ENCODE results near the gene FANCF. TPM values are rescaled to one million over a fixed set of nuclear protein-coding genes. Genes with fewer than 3 reads are reported as not detected.
A peak's percentile ranks its signal among the peaks of the same experiment; 100 is the strongest.
"Not testable (repeated sequence)": the region's sequence is repeated elsewhere in the genome, so short reads cannot be mapped to it uniquely, and the experiment has no call there.

The FANCF gene
- total RNA-seq: 10 to 100 TPM in 1 of 2 donors, 1 to 10 TPM in 1; 7.3 to 10.9 TPM

DNA sequence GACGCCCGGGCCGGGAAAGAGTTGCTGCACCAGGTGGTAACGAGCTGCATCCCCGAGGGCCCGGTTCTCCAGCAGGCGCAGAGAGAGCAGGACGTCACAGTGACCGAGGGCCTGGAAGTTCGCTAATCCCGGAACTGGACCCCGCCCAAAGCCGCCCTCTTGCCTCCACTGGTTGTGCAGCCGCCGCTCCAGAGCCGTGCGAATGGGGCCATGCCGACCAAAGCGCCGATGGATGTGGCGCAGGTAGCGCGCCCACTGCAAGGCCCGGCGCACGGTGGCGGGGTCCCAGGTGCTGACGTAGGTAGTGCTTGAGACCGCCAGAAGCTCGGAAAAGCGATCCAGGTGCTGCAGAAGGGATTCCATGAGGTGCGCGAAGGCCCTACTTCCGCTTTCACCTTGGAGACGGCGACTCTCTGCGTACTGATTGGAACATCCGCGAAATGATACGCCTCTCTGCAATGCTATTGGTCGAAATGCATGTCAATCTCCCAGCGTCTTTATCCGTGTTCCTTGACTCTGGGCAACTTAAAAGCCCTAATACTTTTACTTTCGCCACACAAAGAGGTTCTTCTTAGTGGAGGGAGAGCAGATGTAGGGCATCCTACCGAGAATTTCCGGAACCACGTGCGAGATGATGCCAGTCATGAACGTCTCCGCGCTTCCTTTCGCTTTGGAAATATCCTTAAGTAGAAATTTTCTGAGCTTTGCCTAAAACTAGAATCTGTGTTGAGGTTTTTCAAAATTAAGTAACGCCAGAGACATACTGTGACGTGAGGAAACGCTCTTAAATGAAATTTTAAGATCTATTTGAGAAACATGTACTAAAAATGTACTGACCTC is at the start of gene FANCF:
TSS of gene FANCF (minus strand) at position 376 of the 840 bp plus-strand sequence. CDS start at position 363, 13 bp downstream.
- peaks cover 27% of the 10 kb centered on the region for H3K36me3 Mint-ChIP-seq (ENCODE audit: low read depth)
- no peaks in the 10 kb centered on the region for H3K27me3 Mint-ChIP-seq
- H3K9me3 Mint-ChIP-seq: no peaks in the 10 kb centered on the region
- peaks cover 12% of the 10 kb centered on the region for H3K4me1 Mint-ChIP-seq
- peak within 1 kb of the TSS; percentile 96 for H3K27ac Mint-ChIP-seq
- peak; percentile 97 for ATAC-seq (replicated peaks)
- H3K4me3 Mint-ChIP-seq: peak within 1 kb of the TSS; percentile 96

- no peak for ATAC-seq (replicated peaks)
- no peak overlapping the region for H3K27ac Mint-ChIP-seq
- H3K4me3 Mint-ChIP-seq: no peak overlapping the region
- no peaks in the 10 kb centered on the region for H3K9me3 Mint-ChIP-seq
- peaks cover 31% of the 10 kb centered on the region for H3K27me3 Mint-ChIP-seq
- H3K36me3 Mint-ChIP-seq (ENCODE audit: low read depth): no peaks in the 10 kb centered on the region
- no peaks in the 10 kb centered on the region for H3K4me1 Mint-ChIP-seq
These were observed 49.1 kb upstream of the FANCF start for GRCh38 chr11:22674470-22675439.

DNA sequence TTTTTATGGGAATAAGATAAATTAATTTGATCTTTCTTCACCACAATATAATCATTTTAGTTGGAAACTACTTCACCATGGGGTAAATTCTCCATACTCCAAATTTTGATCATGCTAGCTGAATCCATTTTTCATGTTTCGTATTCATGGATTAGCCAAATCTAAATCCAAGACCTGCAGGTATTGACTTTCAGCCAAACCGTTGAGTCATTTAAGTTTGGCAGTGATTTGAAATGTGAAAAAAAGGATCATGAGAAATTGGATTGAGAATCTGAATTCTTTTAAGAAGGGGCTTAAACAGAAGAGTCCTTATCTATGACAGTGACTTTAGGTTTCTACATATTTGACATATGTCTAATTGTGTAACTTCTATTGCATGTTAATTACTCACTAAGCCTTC is 46.1 kb upstream of the FANCF start:
- no peaks in the 10 kb centered on the region for H3K36me3 Mint-ChIP-seq (ENCODE audit: low read depth)
- no peaks in the 10 kb centered on the region for H3K9me3 Mint-ChIP-seq
- peaks cover 37% of the 10 kb centered on the region for H3K27me3 Mint-ChIP-seq
- no peak overlapping the region for H3K27ac Mint-ChIP-seq
- no peak for ATAC-seq (replicated peaks)
- no peaks in the 10 kb centered on the region for H3K4me1 Mint-ChIP-seq
- no peak overlapping the region for H3K4me3 Mint-ChIP-seq

DNA sequence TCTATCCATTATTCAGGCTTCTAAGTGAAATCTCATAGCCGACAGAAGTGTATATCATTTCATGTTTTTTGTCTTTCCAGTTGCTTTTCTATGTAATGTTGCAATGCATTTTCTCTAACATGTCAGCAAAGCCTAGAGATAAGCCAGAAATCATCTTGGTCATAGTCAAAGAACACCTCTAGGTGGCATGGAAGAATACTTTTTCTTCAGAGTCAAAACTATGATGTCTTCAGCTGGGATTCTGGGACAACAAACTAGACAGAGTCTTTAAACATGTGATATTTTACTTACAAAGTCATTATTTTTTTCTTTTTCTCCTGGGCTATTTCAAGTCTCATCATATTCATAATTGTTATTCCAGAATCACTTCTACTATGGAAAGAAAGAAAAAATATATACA is 45.2 kb upstream of the FANCF start:
- Mint-ChIP-seq H3K27me3 (peaks cover 45% of the 10 kb centered on the region), H3K27ac (no peak overlapping the region), H3K4me1 (peaks cover 3% of the 10 kb centered on the region), H3K36me3 (ENCODE audit: low read depth) (no peaks in the 10 kb centered on the region), H3K9me3 (no peaks in the 10 kb centered on the region), H3K4me3 (no peak overlapping the region)
- no peak for ATAC-seq (replicated peaks)

DNA sequence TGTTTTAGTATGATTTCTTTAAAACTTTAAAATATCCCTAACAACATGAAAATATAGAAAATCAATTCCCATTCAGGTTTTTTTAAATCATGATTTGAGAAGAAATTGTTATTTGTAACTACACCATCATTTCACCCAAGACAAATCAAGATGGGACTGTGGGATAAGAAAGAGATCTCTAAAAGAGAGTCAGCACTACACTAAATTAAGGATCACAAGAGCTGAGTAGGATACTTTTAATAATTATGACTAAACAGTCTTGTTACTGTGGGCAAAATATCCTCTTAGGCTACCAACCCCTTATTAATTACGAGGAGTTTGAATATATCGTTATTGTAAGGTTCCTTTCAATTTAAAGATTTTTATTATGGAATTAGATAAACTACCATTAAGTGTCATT is 43.7 kb upstream of the FANCF start:
- no peak overlapping the region for H3K27ac Mint-ChIP-seq
- ATAC-seq (replicated peaks): no peak
- no peaks in the 10 kb centered on the region for H3K9me3 Mint-ChIP-seq
- H3K36me3 Mint-ChIP-seq (ENCODE audit: low read depth): no peaks in the 10 kb centered on the region
- peaks cover 46% of the 10 kb centered on the region for H3K27me3 Mint-ChIP-seq
- no peak overlapping the region for H3K4me3 Mint-ChIP-seq
- peaks cover 3% of the 10 kb centered on the region for H3K4me1 Mint-ChIP-seq

DNA sequence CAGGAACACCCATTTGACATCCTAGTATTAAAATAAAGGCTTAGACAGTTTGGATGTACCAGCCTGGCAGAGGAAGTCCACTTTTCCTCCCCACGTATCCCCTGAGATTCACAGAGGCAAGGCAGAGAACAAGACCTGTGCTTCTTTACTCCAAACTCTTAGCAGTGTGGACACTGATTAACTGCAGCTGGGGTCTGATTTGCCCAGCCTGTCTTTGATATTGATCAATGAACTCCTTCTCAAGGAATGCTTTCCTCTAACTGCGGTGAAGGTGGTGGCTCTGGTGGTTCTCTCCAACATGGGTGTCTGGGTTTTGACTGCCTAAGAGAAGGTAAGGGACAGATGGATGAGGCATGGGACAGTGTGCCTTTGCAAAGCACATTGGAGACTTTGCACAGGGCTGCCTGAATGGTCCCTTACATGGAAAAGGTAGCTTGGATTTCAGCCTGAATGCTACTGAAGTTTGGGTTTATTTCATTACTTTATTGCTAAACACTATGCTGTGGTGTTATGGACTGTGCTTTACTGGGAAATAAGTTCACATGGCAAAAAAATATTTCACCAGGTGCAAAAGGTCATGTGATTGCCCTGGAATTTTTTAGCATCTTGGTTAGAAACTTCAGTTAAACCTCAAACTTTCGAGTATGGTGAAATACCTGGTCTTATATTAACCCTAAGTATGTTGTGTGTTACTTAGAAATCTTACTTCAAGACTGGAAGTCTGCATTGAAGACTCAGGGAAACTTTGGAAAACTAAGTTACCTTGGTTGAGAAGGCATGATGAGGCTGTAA is 42.6 kb upstream of the FANCF start:
- Mint-ChIP-seq H3K27me3 (peaks cover 44% of the 10 kb centered on the region), H3K9me3 (no peaks in the 10 kb centered on the region), H3K36me3 (ENCODE audit: low read depth) (no peaks in the 10 kb centered on the region), H3K4me3 (no peak overlapping the region), H3K27ac (no peak overlapping the region), H3K4me1 (peaks cover 3% of the 10 kb centered on the region)
- no peak for ATAC-seq (replicated peaks)

DNA sequence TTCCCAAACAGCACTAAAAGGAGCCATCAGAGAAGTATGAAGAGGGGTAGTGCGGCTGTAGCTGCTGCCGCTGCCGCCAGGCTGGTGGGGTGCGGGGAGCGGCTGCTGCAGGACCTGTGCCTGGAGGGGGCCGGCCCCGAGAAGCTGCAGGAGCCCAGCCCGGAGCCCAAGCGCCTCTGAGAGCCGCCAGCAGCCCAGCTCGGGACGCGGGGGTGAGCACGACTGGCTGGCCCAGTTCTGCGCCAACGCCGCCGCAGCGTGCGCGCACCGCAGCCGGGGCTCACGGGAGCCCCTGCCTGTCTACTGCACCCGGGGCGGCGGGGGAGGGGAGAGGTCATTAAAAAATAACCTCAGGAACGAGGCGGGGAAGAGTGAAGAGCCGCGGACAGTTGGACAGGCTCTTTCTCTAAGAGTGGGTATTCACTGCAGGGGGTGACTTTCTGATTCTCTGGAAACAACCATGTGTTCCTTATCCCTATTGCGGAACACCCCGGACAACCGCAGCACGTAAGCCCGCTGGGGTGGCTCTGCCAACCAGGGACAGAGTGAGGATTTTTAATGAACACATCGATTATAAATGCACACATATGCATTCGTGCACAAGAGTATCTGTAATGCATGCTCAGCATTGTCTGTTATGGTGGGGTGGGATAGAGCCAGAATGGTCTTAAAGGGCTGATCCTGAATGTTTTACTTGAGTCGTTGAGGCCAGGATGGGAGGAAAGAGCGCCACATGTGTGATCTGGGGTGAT is 41.2 kb upstream of the FANCF start:
- Mint-ChIP-seq H3K27me3 (peaks cover 39% of the 10 kb centered on the region), H3K4me3 (peak overlapping the region; percentile 32), H3K9me3 (no peaks in the 10 kb centered on the region), H3K27ac (no peak overlapping the region), H3K4me1 (peaks cover 3% of the 10 kb centered on the region), H3K36me3 (ENCODE audit: low read depth) (no peaks in the 10 kb centered on the region)
- ATAC-seq (replicated peaks): peak; percentile 29

- Mint-ChIP-seq H3K9me3 (no peaks in the 10 kb centered on the region), H3K36me3 (ENCODE audit: low read depth) (no peaks in the 10 kb centered on the region), H3K27me3 (peaks cover 39% of the 10 kb centered on the region), H3K4me1 (peaks cover 3% of the 10 kb centered on the region), H3K27ac (no peak within 1 kb of the TSS), H3K4me3 (peak within 1 kb of the TSS; percentile 32)
- ATAC-seq (replicated peaks): no peak
These were observed 40.7 kb upstream of the FANCF start, which contains the start of gene GAS2 for GRCh38 chr11:22666325-22666687. Gene GAS2 (plus strand): TSS chr11:22666611. CDS start chr11:22674870, 8,259 bp downstream.

GRCh38 chr11:22659783-22660182 is 34.2 kb upstream of the FANCF start:
- Mint-ChIP-seq H3K9me3 (no peaks in the 10 kb centered on the region), H3K27ac (no peak overlapping the region), H3K27me3 (peaks cover under 1% of the 10 kb centered on the region), H3K36me3 (ENCODE audit: low read depth) (no peaks in the 10 kb centered on the region), H3K4me1 (peaks cover 9% of the 10 kb centered on the region), H3K4me3 (no peak overlapping the region)
- ATAC-seq (replicated peaks): no peak

- peaks cover 9% of the 10 kb centered on the region for H3K4me1 Mint-ChIP-seq
These were observed 31.6 kb upstream of the FANCF start for GRCh38 chr11:22657101-22657694.

GRCh38 chr11:22656130-22656529 is 30.5 kb upstream of the FANCF start:
- Mint-ChIP-seq H3K36me3 (ENCODE audit: low read depth) (no peaks in the 10 kb centered on the region), H3K4me1 (peaks cover 9% of the 10 kb centered on the region), H3K4me3 (no peak overlapping the region), H3K27me3 (peaks cover 4% of the 10 kb centered on the region), H3K27ac (no peak overlapping the region), H3K9me3 (no peaks in the 10 kb centered on the region)
- no peak for ATAC-seq (replicated peaks)

More at GRCh38 chr11:22657101-22657694, 31.6 kb upstream of the FANCF start:
- Mint-ChIP-seq H3K27ac (peak overlapping the region; percentile 2), H3K36me3 (ENCODE audit: low read depth) (no peaks in the 10 kb centered on the region), H3K4me3 (no peak overlapping the region), H3K9me3 (no peaks in the 10 kb centered on the region), H3K27me3 (no peaks in the 10 kb centered on the region)
- peak; percentile 83 for ATAC-seq (replicated peaks)

- H3K4me1 Mint-ChIP-seq; H3K27ac Mint-ChIP-seq; H3K27me3 Mint-ChIP-seq; H3K9me3 Mint-ChIP-seq; H3K4me3 Mint-ChIP-seq; H3K36me3 Mint-ChIP-seq (ENCODE audit: low read depth); ATAC-seq (replicated peaks): not testable (repeated sequence)
These were observed 26.7 kb upstream of the FANCF start for GRCh38 chr11:22652346-22652745.

DNA sequence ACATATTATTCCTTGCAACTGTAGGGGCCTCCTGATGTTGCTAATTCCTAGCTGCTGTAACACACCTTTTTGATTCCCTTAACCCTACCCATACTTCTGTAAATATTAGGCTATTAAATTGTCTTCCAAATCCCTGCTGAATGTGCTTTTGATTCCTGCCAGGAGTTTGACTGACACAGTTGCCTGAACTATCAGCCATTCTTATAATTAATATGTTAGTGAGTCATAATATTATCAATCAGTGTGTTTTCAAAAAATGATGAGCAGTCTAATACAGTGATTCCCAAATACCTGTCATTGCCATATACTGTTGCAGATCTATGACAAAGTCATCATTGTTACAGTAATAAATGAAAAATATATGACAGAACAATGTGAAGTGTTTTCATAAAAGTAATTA is 15.9 kb upstream of the FANCF start:
- Mint-ChIP-seq H3K36me3 (ENCODE audit: low read depth) (no peaks in the 10 kb centered on the region), H3K4me1 (no peaks in the 10 kb centered on the region), H3K9me3 (no peaks in the 10 kb centered on the region), H3K27me3 (no peaks in the 10 kb centered on the region), H3K4me3 (no peak overlapping the region), H3K27ac (no peak overlapping the region)
- ATAC-seq (replicated peaks): no peak
